HEK293 (cell line): ENCODE measurements around the gene SCRT2.

ENCODE experiments used
- BCL11B ChIP-seq: fragments of 450-650 bp; formaldehyde crosslinking; IDR thresholded peaks from 2 replicates; pipeline ENCODE4 v1.5.1; 2016; ENCODE audit warnings: low read depth, missing biosample characterization, missing genetic modification characterization
- CTCF ChIP-seq: fragments of 450-650 bp; formaldehyde crosslinking; IDR thresholded peaks from 2 replicates; pipeline ENCODE4 v1.5.1; 2016; ENCODE audit warnings: missing biosample characterization, missing genetic modification characterization
- PATZ1 ChIP-seq: fragments of 450-650 bp; formaldehyde crosslinking; IDR thresholded peaks from 2 replicates; pipeline ENCODE4 v1.5.1; 2016; ENCODE audit warnings: missing biosample characterization, missing genetic modification characterization
- ZBTB11 ChIP-seq: fragments of 450-650 bp; formaldehyde crosslinking; conservative IDR thresholded peaks from 2 replicates; pipeline ENCODE4 v1.5.1; 2016; ENCODE audit warnings: low read depth, missing biosample characterization, missing genetic modification characterization
- ZFP69B ChIP-seq: fragments of 450-650 bp; formaldehyde crosslinking; IDR thresholded peaks from 2 replicates; pipeline ENCODE4 v1.5.1; 2016; ENCODE audit warnings: missing biosample characterization, missing genetic modification characterization
- ZNF239 ChIP-seq: fragments of 450-650 bp; formaldehyde crosslinking; IDR thresholded peaks from 2 replicates; pipeline ENCODE4 v1.5.1; 2016; ENCODE audit warnings: missing biosample characterization, missing genetic modification characterization
- ZNF366 ChIP-seq: fragments of 450-650 bp; formaldehyde crosslinking; conservative IDR thresholded peaks from 2 replicates; pipeline ENCODE4 v1.5.1; 2016; ENCODE audit warnings: missing biosample characterization, missing genetic modification characterization
- ZNF501 ChIP-seq: fragments of 450-650 bp; formaldehyde crosslinking; IDR thresholded peaks from 2 replicates; pipeline ENCODE4 v1.5.1; 2016; ENCODE audit warnings: missing biosample characterization, missing genetic modification characterization
- ZSCAN4 ChIP-seq: fragments of 450-650 bp; formaldehyde crosslinking; IDR thresholded peaks from 2 replicates; pipeline ENCODE4 v1.5.1; 2017; ENCODE audit warnings: missing biosample characterization, missing genetic modification characterization
- ZXDB ChIP-seq: fragments of 450-650 bp; formaldehyde crosslinking; IDR thresholded peaks from 2 replicates; pipeline ENCODE4 v1.5.1; 2016; ENCODE audit warnings: missing biosample characterization, missing genetic modification characterization
- TF ChIP-seq, protein P1 (sequence below): fragments of 450-650 bp; formaldehyde crosslinking; optimal IDR thresholded peaks from 2 replicates; pipeline ENCODE3; 2016; ENCODE audit warnings: missing biosample characterization, mild to moderate bottlenecking, missing genetic modification characterization
- TF ChIP-seq, protein P2 (sequence below): fragments of 450-650 bp; formaldehyde crosslinking; IDR thresholded peaks from 2 replicates; pipeline ENCODE4 v1.5.1; 2016; ENCODE audit warnings: missing biosample characterization, missing genetic modification characterization
- TF ChIP-seq, protein P3 (sequence below): fragments of 450-650 bp; formaldehyde crosslinking; IDR thresholded peaks from 2 replicates; pipeline ENCODE4 v1.5.1; 2016; ENCODE audit warnings: missing biosample characterization, missing genetic modification characterization
- TF ChIP-seq, protein P4 (sequence below): fragments of 450-650 bp; formaldehyde crosslinking; IDR thresholded peaks from 2 replicates; pipeline ENCODE4 v1.5.1; 2016; ENCODE audit warnings: missing biosample characterization, missing genetic modification characterization, borderline replicate concordance

SCRT2 gene

GRCh38 chr20:653590-654416 is 21.8 kb downstream of the SCRT2 start (continued):
- TF ChIP-seq ZXDB (tag by site-specific recombination) (0 out of 2 replicates have a peak, but pooled peaks have one; percentile 42), ZFP69B (tag by site-specific recombination) (no peak), BCL11B (no peak), CTCF (tag by site-specific recombination) (no peak), ZNF239 (tag by site-specific recombination) (no peak), ZSCAN4 (no peak), ZBTB11 (tag by site-specific recombination) (no peak), PATZ1 (tag by site-specific recombination) (0 out of 2 replicates have a peak, but pooled peaks have one; percentile 36), ZNF366 (tag by site-specific recombination) (no peak), ZNF501 (tag by site-specific recombination) (no peak)
- TF ChIP-seq, protein P1, sequence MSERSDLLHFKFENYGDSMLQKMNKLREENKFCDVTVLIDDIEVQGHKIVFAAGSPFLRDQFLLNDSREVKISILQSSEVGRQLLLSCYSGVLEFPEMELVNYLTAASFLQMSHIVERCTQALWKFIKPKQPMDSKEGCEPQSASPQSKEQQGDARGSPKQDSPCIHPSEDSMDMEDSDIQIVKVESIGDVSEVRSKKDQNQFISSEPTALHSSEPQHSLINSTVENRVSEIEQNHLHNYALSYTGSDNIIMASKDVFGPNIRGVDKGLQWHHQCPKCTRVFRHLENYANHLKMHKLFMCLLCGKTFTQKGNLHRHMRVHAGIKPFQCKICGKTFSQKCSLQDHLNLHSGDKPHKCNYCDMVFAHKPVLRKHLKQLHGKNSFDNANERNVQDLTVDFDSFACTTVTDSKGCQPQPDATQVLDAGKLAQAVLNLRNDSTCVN (tag by site-specific recombination) = no peak
- TF ChIP-seq, protein P2, sequence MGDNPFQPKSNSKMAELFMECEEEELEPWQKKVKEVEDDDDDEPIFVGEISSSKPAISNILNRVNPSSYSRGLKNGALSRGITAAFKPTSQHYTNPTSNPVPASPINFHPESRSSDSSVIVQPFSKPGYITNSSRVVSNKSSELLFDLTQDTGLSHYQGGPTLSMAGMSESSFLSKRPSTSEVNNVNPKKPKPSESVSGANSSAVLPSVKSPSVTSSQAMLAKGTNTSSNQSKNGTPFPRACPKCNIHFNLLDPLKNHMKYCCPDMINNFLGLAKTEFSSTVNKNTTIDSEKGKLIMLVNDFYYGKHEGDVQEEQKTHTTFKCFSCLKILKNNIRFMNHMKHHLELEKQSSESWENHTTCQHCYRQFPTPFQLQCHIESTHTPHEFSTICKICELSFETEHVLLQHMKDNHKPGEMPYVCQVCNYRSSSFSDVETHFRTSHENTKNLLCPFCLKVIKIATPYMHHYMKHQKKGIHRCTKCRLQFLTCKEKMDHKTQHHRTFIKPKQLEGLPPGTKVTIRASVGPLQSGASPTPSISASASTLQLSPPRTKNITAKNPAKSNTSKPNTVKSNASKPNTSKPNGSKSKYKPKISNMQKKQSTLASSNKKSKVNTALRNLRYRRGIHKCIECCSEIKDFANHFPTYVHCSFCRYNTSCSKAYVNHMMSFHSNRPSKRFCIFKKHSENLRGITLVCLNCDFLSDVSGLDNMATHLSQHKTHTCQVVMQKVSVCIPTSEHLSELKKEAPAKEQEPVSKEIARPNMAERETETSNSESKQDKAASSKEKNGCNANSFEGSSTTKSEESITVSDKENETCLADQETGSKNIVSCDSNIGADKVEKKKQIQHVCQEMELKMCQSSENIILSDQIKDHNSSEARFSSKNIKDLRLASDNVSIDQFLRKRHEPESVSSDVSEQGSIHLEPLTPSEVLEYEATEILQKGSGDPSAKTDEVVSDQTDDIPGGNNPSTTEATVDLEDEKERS = 0 out of 2 replicates have a peak, but pooled peaks have one; percentile 68
- TF ChIP-seq, protein P3, sequence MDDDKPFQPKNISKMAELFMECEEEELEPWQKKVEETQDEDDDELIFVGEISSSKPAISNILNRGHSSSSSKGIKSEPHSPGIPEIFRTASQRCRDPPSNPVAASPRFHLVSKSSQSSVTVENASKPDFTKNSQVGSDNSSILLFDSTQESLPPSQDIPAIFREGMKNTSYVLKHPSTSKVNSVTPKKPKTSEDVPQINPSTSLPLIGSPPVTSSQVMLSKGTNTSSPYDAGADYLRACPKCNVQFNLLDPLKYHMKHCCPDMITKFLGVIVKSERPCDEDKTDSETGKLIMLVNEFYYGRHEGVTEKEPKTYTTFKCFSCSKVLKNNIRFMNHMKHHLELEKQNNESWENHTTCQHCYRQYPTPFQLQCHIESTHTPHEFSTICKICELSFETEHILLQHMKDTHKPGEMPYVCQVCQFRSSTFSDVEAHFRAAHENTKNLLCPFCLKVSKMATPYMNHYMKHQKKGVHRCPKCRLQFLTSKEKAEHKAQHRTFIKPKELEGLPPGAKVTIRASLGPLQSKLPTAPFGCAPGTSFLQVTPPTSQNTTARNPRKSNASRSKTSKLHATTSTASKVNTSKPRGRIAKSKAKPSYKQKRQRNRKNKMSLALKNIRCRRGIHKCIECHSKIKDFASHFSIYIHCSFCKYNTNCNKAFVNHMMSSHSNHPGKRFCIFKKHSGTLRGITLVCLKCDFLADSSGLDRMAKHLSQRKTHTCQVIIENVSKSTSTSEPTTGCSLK (tag by site-specific recombination) = no peak
- TF ChIP-seq, protein P4, sequence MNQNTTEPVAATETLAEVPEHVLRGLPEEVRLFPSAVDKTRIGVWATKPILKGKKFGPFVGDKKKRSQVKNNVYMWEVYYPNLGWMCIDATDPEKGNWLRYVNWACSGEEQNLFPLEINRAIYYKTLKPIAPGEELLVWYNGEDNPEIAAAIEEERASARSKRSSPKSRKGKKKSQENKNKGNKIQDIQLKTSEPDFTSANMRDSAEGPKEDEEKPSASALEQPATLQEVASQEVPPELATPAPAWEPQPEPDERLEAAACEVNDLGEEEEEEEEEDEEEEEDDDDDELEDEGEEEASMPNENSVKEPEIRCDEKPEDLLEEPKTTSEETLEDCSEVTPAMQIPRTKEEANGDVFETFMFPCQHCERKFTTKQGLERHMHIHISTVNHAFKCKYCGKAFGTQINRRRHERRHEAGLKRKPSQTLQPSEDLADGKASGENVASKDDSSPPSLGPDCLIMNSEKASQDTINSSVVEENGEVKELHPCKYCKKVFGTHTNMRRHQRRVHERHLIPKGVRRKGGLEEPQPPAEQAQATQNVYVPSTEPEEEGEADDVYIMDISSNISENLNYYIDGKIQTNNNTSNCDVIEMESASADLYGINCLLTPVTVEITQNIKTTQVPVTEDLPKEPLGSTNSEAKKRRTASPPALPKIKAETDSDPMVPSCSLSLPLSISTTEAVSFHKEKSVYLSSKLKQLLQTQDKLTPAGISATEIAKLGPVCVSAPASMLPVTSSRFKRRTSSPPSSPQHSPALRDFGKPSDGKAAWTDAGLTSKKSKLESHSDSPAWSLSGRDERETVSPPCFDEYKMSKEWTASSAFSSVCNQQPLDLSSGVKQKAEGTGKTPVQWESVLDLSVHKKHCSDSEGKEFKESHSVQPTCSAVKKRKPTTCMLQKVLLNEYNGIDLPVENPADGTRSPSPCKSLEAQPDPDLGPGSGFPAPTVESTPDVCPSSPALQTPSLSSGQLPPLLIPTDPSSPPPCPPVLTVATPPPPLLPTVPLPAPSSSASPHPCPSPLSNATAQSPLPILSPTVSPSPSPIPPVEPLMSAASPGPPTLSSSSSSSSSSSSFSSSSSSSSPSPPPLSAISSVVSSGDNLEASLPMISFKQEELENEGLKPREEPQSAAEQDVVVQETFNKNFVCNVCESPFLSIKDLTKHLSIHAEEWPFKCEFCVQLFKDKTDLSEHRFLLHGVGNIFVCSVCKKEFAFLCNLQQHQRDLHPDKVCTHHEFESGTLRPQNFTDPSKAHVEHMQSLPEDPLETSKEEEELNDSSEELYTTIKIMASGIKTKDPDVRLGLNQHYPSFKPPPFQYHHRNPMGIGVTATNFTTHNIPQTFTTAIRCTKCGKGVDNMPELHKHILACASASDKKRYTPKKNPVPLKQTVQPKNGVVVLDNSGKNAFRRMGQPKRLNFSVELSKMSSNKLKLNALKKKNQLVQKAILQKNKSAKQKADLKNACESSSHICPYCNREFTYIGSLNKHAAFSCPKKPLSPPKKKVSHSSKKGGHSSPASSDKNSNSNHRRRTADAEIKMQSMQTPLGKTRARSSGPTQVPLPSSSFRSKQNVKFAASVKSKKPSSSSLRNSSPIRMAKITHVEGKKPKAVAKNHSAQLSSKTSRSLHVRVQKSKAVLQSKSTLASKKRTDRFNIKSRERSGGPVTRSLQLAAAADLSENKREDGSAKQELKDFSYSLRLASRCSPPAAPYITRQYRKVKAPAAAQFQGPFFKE (tag by site-specific recombination) = no peak
